ENCODE data around the gene LGALS3BP.

DNA sequence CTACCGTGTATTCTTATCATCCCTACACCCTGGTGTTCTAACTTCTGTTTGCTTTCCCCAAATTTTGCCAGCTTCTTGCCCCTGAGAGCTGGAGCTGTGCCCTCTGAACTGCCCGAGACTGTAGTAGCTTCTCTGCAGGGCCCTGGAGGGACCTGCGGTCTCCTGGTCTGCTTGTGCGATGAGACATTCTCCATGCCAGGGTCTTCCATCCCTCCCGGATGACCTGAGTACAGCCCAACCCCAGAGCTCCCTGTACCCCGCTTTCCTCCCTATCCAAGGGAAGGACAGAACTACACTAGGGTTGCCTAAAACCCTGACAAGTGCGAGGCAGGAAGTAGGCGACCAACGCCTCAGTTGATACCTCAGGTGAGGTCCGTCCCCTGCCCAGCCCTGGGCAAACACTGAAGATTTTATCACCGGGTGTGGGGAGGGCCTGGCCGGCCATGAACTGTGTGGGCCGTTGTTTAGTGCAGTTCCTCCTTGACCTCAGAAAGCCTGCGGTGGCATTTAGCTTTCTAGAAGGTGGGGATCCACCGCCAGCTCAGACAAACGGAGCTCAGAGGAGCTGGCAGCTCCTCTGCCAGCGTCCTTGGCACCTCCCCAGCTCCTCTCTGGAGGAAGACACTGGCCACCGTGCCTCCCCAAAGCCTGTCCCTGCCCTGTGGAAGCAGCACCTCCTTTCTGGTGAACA is 16.2 kb upstream of the LGALS3BP start:
- TF ChIP-seq, protein P1, sequence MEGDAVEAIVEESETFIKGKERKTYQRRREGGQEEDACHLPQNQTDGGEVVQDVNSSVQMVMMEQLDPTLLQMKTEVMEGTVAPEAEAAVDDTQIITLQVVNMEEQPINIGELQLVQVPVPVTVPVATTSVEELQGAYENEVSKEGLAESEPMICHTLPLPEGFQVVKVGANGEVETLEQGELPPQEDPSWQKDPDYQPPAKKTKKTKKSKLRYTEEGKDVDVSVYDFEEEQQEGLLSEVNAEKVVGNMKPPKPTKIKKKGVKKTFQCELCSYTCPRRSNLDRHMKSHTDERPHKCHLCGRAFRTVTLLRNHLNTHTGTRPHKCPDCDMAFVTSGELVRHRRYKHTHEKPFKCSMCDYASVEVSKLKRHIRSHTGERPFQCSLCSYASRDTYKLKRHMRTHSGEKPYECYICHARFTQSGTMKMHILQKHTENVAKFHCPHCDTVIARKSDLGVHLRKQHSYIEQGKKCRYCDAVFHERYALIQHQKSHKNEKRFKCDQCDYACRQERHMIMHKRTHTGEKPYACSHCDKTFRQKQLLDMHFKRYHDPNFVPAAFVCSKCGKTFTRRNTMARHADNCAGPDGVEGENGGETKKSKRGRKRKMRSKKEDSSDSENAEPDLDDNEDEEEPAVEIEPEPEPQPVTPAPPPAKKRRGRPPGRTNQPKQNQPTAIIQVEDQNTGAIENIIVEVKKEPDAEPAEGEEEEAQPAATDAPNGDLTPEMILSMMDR (IDR thresholded peaks at IDR 0.05) = no peak
- TF ChIP-seq, protein P2, sequence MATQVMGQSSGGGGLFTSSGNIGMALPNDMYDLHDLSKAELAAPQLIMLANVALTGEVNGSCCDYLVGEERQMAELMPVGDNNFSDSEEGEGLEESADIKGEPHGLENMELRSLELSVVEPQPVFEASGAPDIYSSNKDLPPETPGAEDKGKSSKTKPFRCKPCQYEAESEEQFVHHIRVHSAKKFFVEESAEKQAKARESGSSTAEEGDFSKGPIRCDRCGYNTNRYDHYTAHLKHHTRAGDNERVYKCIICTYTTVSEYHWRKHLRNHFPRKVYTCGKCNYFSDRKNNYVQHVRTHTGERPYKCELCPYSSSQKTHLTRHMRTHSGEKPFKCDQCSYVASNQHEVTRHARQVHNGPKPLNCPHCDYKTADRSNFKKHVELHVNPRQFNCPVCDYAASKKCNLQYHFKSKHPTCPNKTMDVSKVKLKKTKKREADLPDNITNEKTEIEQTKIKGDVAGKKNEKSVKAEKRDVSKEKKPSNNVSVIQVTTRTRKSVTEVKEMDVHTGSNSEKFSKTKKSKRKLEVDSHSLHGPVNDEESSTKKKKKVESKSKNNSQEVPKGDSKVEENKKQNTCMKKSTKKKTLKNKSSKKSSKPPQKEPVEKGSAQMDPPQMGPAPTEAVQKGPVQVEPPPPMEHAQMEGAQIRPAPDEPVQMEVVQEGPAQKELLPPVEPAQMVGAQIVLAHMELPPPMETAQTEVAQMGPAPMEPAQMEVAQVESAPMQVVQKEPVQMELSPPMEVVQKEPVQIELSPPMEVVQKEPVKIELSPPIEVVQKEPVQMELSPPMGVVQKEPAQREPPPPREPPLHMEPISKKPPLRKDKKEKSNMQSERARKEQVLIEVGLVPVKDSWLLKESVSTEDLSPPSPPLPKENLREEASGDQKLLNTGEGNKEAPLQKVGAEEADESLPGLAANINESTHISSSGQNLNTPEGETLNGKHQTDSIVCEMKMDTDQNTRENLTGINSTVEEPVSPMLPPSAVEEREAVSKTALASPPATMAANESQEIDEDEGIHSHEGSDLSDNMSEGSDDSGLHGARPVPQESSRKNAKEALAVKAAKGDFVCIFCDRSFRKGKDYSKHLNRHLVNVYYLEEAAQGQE (IDR thresholded peaks at IDR 0.05; ENCODE audit: insufficient read depth in 1 of 2, low read depth in 2 of 2, low read length in 1 of 2) = no peak

All from Panc1 (cell line).